GM23338 (cell line): Measurements from ENCODE around the gene TP73.

Experiments used
- CREB1 ChIP-seq: fragments of 250-450 bp; sonication (Bioruptor Pico); IDR thresholded peaks from 2 replicates; pipeline ENCODE4 v1.5.0; 2020; ENCODE audit warnings: low read depth, mild to moderate bottlenecking, moderate library complexity
- EZH2 ChIP-seq: fragments of 200-600 bp; sonication (generic); IDR thresholded peaks from one replicate; pipeline ENCODE4 v1.8.0; 2017; ENCODE audit warnings: antibody characterized with exemption, mild to moderate bottlenecking, low read depth; ENCODE audit not compliant: unreplicated experiment
- TF ChIP-seq, protein P1 (sequence below), 2 experiments: fragments of 200-600 bp in 1 of 2; sonication (generic) in 1 of 2; conservative IDR thresholded peaks; 2 replicates each; pipeline versions ENCODE4 v1.5.1 to v1.6.1; 2016 to 2017; ENCODE audit warnings: antibody characterized with exemption in 2 of 2, low read depth in 2 of 2, mild to moderate bottlenecking in 2 of 2, moderate library complexity in 1 of 2
- TF ChIP-seq, protein P2 (sequence below): IDR thresholded peaks from one replicate; pipeline ENCODE4 v1.6.1; 2018; ENCODE audit warnings: antibody characterized with exemption; ENCODE audit not compliant: unreplicated experiment

DNA sequence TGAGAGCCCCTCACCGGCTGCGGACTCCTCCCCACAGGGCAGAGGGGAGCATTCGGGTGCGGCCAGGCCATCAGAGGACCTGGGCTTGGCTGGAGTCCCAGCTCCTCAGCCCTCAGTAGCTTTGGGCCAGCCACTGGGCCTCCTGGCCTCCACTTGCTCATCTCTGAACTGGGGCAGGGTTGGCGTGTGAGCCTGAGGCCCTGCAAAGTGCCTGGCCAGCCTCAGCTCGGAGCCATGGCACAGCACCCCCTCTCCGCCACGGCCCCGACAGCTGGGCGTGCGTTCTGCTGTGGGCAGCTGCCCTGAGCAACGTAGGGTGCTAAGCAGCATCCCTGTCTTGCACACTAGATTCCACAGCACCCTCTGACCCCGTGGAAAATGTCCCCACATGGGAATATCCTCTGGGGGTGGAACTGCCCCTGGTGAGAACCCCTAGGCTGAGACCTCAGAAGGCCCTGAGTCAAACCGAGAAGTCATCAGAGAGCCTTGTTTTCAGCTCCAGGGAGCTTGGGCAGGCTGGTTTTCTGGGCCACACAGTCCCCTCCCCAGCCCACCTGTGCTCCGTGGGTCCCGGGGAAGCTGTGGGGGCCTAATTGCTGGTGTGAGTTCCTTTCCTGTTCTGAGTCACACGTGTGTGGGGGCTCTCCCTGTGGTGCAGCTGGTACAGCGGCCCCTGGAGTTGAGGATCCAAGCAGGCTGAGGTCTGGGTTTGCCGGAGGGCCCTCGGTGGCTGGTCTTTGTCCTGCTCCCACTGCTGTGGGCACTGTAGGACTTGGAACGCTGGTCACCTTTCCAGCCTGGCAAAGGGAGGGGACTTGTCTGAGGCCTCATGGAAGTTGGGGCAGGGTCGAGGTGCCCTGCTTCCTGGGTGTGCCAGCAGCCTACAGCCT lies 24.5 kb downstream of the TP73 start:
- no peak for TF ChIP-seq CREB1
- TF ChIP-seq EZH2 = no peak
- TF ChIP-seq, protein P1, sequence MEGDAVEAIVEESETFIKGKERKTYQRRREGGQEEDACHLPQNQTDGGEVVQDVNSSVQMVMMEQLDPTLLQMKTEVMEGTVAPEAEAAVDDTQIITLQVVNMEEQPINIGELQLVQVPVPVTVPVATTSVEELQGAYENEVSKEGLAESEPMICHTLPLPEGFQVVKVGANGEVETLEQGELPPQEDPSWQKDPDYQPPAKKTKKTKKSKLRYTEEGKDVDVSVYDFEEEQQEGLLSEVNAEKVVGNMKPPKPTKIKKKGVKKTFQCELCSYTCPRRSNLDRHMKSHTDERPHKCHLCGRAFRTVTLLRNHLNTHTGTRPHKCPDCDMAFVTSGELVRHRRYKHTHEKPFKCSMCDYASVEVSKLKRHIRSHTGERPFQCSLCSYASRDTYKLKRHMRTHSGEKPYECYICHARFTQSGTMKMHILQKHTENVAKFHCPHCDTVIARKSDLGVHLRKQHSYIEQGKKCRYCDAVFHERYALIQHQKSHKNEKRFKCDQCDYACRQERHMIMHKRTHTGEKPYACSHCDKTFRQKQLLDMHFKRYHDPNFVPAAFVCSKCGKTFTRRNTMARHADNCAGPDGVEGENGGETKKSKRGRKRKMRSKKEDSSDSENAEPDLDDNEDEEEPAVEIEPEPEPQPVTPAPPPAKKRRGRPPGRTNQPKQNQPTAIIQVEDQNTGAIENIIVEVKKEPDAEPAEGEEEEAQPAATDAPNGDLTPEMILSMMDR (conservative IDR thresholded peaks at IDR 0.05; ENCODE audit: low read depth in 2 of 2) = no peak
- TF ChIP-seq, protein P2, sequence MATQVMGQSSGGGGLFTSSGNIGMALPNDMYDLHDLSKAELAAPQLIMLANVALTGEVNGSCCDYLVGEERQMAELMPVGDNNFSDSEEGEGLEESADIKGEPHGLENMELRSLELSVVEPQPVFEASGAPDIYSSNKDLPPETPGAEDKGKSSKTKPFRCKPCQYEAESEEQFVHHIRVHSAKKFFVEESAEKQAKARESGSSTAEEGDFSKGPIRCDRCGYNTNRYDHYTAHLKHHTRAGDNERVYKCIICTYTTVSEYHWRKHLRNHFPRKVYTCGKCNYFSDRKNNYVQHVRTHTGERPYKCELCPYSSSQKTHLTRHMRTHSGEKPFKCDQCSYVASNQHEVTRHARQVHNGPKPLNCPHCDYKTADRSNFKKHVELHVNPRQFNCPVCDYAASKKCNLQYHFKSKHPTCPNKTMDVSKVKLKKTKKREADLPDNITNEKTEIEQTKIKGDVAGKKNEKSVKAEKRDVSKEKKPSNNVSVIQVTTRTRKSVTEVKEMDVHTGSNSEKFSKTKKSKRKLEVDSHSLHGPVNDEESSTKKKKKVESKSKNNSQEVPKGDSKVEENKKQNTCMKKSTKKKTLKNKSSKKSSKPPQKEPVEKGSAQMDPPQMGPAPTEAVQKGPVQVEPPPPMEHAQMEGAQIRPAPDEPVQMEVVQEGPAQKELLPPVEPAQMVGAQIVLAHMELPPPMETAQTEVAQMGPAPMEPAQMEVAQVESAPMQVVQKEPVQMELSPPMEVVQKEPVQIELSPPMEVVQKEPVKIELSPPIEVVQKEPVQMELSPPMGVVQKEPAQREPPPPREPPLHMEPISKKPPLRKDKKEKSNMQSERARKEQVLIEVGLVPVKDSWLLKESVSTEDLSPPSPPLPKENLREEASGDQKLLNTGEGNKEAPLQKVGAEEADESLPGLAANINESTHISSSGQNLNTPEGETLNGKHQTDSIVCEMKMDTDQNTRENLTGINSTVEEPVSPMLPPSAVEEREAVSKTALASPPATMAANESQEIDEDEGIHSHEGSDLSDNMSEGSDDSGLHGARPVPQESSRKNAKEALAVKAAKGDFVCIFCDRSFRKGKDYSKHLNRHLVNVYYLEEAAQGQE = no peak
